Renal pelvis (tissue), 4 donors: ENCODE results near the gene ADARB2. TPM values are rescaled to one million over a fixed set of nuclear protein-coding genes. Genes with fewer than 3 reads are reported as not detected.
"Not testable (repeated sequence)": the region's sequence is repeated elsewhere in the genome, so short reads cannot be mapped to it uniquely, and the experiment has no call there.

ENCODE experiments used
- DNase-seq: peaks from one replicate; pipeline ENCODE4 v3.0.0-alpha.2; 2013
- polyA plus RNA-seq, 3 donors: library from polyadenylated mRNA; unstranded; fragments of 120-200 nt; gene quantifications; one replicate each; pipeline ENCODE4 v1.2.1, GENCODE V29; 2013; ENCODE audit not compliant: insufficient read length in 3 of 3

Gene ADARB2
- polyA plus RNA-seq, 3 donors, result 0.62 to 3.0 (median 1.1) TPM

GRCh38 chr10:1398626-1399410 lies 338.5 kb downstream of the ADARB2 start:
- DNase-seq, result no peak

GRCh38 chr10:1398116-1398515 lies 339.2 kb downstream of the ADARB2 start:
- not testable (repeated sequence) for DNase-seq

GRCh38 chr10:1396297-1396635 lies 341.1 kb downstream of the ADARB2 start:
- no peak for DNase-seq

- no peak for DNase-seq
These were observed 341.6 kb downstream of the ADARB2 start for GRCh38 chr10:1395481-1396296.

- DNase-seq, result no peak
These were observed 342.3 kb downstream of the ADARB2 start for GRCh38 chr10:1395025-1395480.

- DNase-seq, result no peak
These were observed 343.0 kb downstream of the ADARB2 start for GRCh38 chr10:1394155-1394912.

- DNase-seq, result no peak
These were observed 343.8 kb downstream of the ADARB2 start for GRCh38 chr10:1393481-1393880.

- no peak for DNase-seq
These were observed 345.2 kb downstream of the ADARB2 start for GRCh38 chr10:1392127-1392526.

- DNase-seq, result no peak
These were observed 347.1 kb downstream of the ADARB2 start for GRCh38 chr10:1390200-1390599.

- no peak for DNase-seq
These were observed 353.3 kb downstream of the ADARB2 start for GRCh38 chr10:1384026-1384425.

- DNase-seq, result no peak
These were observed 354.6 kb downstream of the ADARB2 start for GRCh38 chr10:1382711-1383110.

GRCh38 chr10:1381339-1381738 lies 356.0 kb downstream of the ADARB2 start:
- no peak for DNase-seq

GRCh38 chr10:1380088-1380671 lies 357.1 kb downstream of the ADARB2 start:
- DNase-seq, result no peak

GRCh38 chr10:1379601-1380000 lies 357.7 kb downstream of the ADARB2 start:
- DNase-seq, result no peak

- no peak for DNase-seq
These were observed 358.9 kb downstream of the ADARB2 start for GRCh38 chr10:1378473-1378872.

- DNase-seq, result no peak
These were observed 359.5 kb downstream of the ADARB2 start for GRCh38 chr10:1377740-1378397.

- no peak for DNase-seq
These were observed 360.1 kb downstream of the ADARB2 start for GRCh38 chr10:1377231-1377630.

- no peak for DNase-seq
These were observed 360.9 kb downstream of the ADARB2 start for GRCh38 chr10:1376384-1376945.

- no peak for DNase-seq
These were observed 361.8 kb downstream of the ADARB2 start for GRCh38 chr10:1375346-1376170.
